ENCODE data around the gene TCP11L2. TPM values are rescaled to one million over a fixed set of nuclear protein-coding genes. Genes with fewer than 3 reads are reported as not detected.

The TCP11L2 gene
- total and polyA plus RNA-seq, 2 of the 4 experiments (the other 2 are of a cell fraction), result 7.3 to 32.8 TPM

- Histone ChIP-seq H2AK5ac (ENCODE audit: low read depth, low read length) (no peak overlapping the region), H4K5ac (ENCODE audit: low read depth, low read length) (no peak overlapping the region), H2AK9ac (replicated peaks; ENCODE audit: low read depth, low read length, poor library complexity) (no peak overlapping the region), H3K4me3 (ENCODE audit: insufficient read depth, low read depth, low read length) (no peak overlapping the region), H4K91ac (ENCODE audit: insufficient read depth, low read depth, low read length) (no peak overlapping the region), H3K36me3 (ENCODE audit: control insufficient read depth, insufficient read depth, low read length) (peaks cover 19% of the 10 kb centered on the region), H3K56ac (ENCODE audit: extremely low read depth, insufficient read depth, low read length) (no peak overlapping the region), H3K4me1 (ENCODE audit: control insufficient read depth, insufficient read depth, low read length) (no peaks in the 10 kb centered on the region; the same call in 1 of the 2 replicates), H2BK20ac (ENCODE audit: low read depth, low read length) (no peak overlapping the region), H3K23ac (ENCODE audit: low read depth, low read length) (no peak overlapping the region), H3K27ac (ENCODE audit: insufficient read depth, low read length) (no peak overlapping the region), H3K14ac (replicated peaks; ENCODE audit: low read depth, low read length) (no peak overlapping the region), H3K4me2 (ENCODE audit: low read depth, low read length) (no peak overlapping the region), H4K20me1 (ENCODE audit: insufficient read depth, low read length) (no peaks in the 10 kb centered on the region), H3K9me1 (ENCODE audit: insufficient read depth, low read length) (no peaks in the 10 kb centered on the region), H2AFZ (replicated peaks; ENCODE audit: low read length, poor library complexity) (no peak overlapping the region), H2BK120ac (ENCODE audit: low read depth, low read length) (no peak overlapping the region), H4K8ac (ENCODE audit: low read depth in 2 of 2, low read length in 2 of 2) (no peak overlapping the region), H3K9ac (ENCODE audit: low read depth, low read length) (no peak overlapping the region), H3K18ac (ENCODE audit: low read depth, low read length) (no peak overlapping the region), H3K9me3 (ENCODE audit: control insufficient read depth, insufficient read depth, low read length) (no peaks in the 10 kb centered on the region), H3K27me3 (ENCODE audit: control insufficient read depth, insufficient read depth, low read length) (no peaks in the 10 kb centered on the region), H3K79me1 (ENCODE audit: low read depth in 1 of 2, low read length in 2 of 2) (no peaks in the 10 kb centered on the region), H2BK15ac (ENCODE audit: low read depth, low read length) (no peak overlapping the region), H3K4ac (ENCODE audit: low read depth, low read length) (no peak overlapping the region), H2BK5ac (ENCODE audit: low read depth, low read length, poor library complexity, severe bottlenecking) (no peak overlapping the region)
- ChIA-PET CTCF (interaction anchor here (1.0 kb wide), 1 partner anchor 24 kb away, joined by 3 read pairs; no protein-coding TSS in a partner anchor), POLR2A (ENCODE audit: unreplicated experiment) (no interaction called here)
- in situ Hi-C loops (cut with MboI; ENCODE audit: low sequenced_read_pairs) (no loop called here), dilution Hi-C loops (cut with HindIII; ENCODE audit: low sequenced_read_pairs, unreplicated experiment) (no loop called here), intact Hi-C loops (cut with micrococcal nuclease) (no loop called here)
- BruUV-seq (replicated peaks), result no TSS peak
- ATAC-seq (ENCODE audit: low read depth) (no peak), DNase-seq (no peak)
- WGBS, 2 experiments (ENCODE audit: extremely low coverage in 2 of 2, insufficient read length in 1 of 2), result 53% methylated on average over 2 of the region's 2 CpGs; no CpG with 5 or more reads in 1 of the 2 experiments
- TF ChIP-seq MXI1 (IDR thresholded peaks at IDR 0.05; ENCODE audit: borderline replicate concordance, low read depth, low read length), result no peak
- no peak for TF ChIP-seq CTCF (conservative IDR thresholded peaks at IDR 0.05; ENCODE audit: low read depth, low read length)
- TF ChIP-seq SMC3 (IDR thresholded peaks at IDR 0.05; ENCODE audit: low read depth, low read length), result no peak
- no peak for TF ChIP-seq RCOR1 (IDR thresholded peaks at IDR 0.05; ENCODE audit: insufficient replicate concordance, low read length)
- no peak for TF ChIP-seq MAZ (IDR thresholded peaks at IDR 0.05; ENCODE audit: borderline replicate concordance, low read depth, low read length)
- TF ChIP-seq POLR2A (IDR thresholded peaks at IDR 0.05; ENCODE audit: low read depth, low read length), result no peak
- no peak for TF ChIP-seq MAFK (IDR thresholded peaks at IDR 0.05; ENCODE audit: low read depth, low read length)
- TF ChIP-seq RFX5 (IDR thresholded peaks at IDR 0.05; ENCODE audit: low read depth, low read length), result no peak
- TF ChIP-seq ELK1 (IDR thresholded peaks at IDR 0.05; ENCODE audit: borderline replicate concordance, low read depth, low read length), result no peak
- no peak for TF ChIP-seq CEBPB (IDR thresholded peaks at IDR 0.05; ENCODE audit: low read depth, low read length)
- TF ChIP-seq BHLHE40 (IDR thresholded peaks at IDR 0.05; ENCODE audit: low read depth, low read length), result no peak
- TF ChIP-seq NFE2L2 (IDR thresholded peaks at IDR 0.05; ENCODE audit: low read depth, low read length), result no peak
- no peak for TF ChIP-seq USF2 (IDR thresholded peaks at IDR 0.05; ENCODE audit: low read depth, low read length)
- TF ChIP-seq CHD1 (IDR thresholded peaks at IDR 0.05; ENCODE audit: low read depth, low read length), result no peak
Measured at GRCh38 chr12:106327309-106327869, 24.9 kb downstream of the TCP11L2 start.

Data from IMR-90 (cell line).